Amniotic epithelial cell (primary cell): Measurements from ENCODE around the gene DEAF1.

ENCODE experiments used
- DNase-seq: peaks from one replicate; pipeline ENCODE4 v3.0.0-alpha.2; 2010; ENCODE audit warnings: low read depth

DEAF1 gene

GRCh38 chr11:623999-624704 lies 70.9 kb downstream of the DEAF1 start:
- DNase-seq, result no peak

- DNase-seq, result no peak
These were observed 71.6 kb downstream of the DEAF1 start for GRCh38 chr11:623349-623869.

DNA sequence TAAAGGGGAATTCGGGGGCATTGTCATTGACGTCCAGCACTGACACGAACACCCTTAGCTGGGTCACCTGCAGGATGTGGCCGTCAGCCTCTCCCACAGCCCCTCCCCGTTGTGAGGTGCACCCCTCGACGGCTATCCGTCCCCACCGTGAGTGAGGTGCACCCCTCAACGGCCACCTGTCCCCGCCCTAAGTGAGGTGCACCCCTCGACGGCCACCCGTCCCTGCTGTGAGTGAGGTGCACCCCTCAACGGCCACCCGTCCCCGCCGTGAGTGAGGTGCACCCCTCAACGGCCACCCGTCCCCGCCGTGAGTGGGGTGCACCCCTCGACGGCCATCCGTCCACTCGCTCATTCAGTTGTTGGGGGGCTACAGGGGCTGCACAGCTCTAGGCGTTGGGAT lies 73.2 kb downstream of the DEAF1 start:
- DNase-seq, result no peak

GRCh38 chr11:620935-621814 lies 73.8 kb downstream of the DEAF1 start:
- no peak for DNase-seq

- DNase-seq, result no peak
These were observed 74.8 kb downstream of the DEAF1 start for GRCh38 chr11:620201-620600.

- DNase-seq, result no peak
These were observed 75.4 kb downstream of the DEAF1 start for GRCh38 chr11:619628-620050.

- DNase-seq, result no peak
These were observed 76.0 kb downstream of the DEAF1 start for GRCh38 chr11:618856-619627.

DNA sequence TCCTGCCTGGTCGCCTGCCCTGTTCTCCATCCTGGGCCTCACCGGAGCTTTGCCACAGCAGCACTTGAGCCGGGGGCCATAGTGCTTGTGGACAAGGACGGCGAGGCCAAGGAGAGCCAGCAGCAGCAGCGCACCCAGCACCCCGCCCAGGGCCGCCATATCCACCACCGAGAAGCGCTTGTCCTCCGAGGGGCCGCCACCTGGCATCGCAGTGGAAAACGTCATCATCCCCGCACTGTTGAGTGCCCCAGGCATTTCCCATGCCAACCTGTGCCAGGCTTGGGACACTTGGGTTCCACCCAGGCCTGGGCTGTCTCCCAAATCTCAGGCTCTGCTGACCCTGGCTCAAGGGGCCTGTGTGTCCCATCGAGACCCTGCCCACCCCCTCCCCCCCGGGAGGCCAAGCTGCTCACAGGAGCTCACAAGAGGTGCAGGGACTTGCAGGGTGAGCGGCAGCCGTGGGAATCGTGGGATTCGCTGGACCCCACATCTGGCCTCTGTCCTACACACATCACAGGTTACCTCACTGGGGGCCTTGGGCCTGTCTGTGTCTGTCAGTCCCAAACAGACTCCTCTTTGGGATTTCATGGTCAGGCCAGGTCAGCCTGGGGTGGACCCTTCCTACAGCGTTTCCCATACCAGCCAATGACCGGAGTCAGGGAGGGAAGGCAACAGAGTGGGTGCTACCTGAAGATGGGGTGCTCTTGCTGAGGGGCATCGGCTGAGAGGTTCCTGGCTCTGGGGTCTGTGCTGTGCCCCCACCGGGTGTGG lies 76.9 kb downstream of the DEAF1 start:
- no peak for DNase-seq

GRCh38 chr11:617199-617911 lies 77.7 kb downstream of the DEAF1 start:
- no peak for DNase-seq

- no peak for DNase-seq
These were observed 78.5 kb downstream of the DEAF1 start for GRCh38 chr11:616320-617198.

DNA sequence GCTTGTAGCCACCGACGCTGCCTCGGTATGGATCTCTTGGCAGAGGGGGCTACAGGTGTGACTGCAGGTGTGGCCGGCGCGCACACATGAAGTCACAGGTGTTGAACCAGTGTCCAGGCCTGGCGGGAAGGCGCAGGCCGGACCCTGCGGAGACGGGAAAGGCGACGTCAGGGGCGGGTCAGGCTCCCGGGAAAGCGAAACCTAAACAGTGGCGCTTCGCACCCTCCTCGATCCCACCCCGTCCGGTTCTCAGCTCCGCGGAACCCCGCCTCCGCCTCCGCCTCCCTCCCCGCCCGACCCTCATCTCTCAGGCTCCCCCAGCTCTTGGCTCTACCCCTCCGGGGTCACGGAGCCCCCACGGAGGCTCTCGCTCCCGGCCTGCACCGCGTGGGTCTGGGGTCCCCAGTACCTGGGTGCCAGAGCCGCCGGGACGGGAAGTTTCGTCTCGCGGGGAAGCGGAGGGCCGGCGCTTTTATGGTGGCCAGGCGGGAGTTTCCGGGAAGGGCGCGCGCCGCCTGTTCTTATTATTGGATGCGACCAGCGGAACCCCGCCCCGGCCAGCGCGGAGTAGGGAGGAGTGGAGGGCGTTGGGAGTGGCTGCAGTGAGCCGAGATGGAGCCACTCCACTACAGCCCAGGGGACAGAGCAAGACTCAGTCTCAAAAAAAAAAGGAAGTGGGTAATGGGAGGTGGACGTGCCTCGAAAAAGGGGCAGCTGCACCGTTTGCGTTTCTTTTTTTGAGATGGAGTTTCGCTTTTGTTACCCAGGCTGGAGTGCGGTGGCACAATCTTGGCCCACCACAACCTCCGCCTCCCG lies 79.3 kb downstream of the DEAF1 start, which contains the start of gene IRF7:
TSS of gene IRF7 (minus strand) at position 447 of the 816 bp plus-strand sequence. CDS start 586 bp downstream, outside the sequence.
- peak; percentile 79 for DNase-seq

- no peak for DNase-seq
These were observed 80.2 kb downstream of the DEAF1 start for GRCh38 chr11:614623-615503.

DNA sequence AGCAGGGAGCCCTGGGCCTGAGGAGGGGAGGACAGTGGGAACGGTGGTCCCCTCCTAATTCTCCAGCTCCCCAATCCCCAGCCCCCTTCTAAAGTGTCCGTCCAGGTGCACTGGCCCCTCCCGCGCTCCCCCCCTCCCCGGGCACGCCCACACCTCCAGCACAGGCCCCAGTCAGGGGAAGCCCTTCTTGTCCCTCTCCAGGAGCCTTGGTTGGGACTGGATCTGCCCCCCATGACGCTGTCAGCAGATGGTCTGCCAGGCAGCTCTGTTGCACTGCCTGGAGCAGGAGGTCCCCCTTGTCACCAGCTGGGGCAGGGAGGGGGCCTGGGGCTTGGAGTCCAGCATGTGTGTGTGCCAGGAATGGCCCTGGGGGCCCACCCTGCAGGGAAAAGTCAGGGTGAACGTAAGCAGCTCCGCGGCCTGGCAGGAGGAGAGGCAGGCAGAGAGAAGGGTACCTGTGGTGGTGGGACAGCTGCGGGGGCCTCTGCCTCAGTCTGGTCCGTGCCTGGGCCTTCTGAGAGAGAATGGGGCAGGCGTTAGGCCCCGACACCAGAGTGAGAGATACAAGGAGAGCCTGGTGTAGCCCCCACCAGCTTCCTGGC lies 80.9 kb downstream of the DEAF1 start:
- DNase-seq, result no peak

GRCh38 chr11:613369-613968 lies 81.6 kb downstream of the DEAF1 start:
- peak; percentile 53 for DNase-seq

GRCh38 chr11:612961-613300 lies 82.1 kb downstream of the DEAF1 start:
- no peak for DNase-seq

GRCh38 chr11:612201-612960 lies 82.6 kb downstream of the DEAF1 start:
- DNase-seq, result peak; percentile 30
